H54 (cell line): Measurements from ENCODE around the gene RPL31.

Experiments used
- DNase-seq: peaks from one replicate; pipeline ENCODE4 v3.0.0; 2011; ENCODE audit warnings: low spot score, mixed read lengths; ENCODE audit not compliant: insufficient read length
- FAIRE-seq: peaks from 3 replicates; lab custom pipeline; 2011; peaks lifted over from hg19 to GRCh38; lab: Jason Lieb, UNC
- POLR2A ChIP-seq: IDR thresholded peaks from 2 replicates; pipeline ENCODE4 v1.6.1; 2011; ENCODE audit warnings: low read depth, mild to moderate bottlenecking, low read length

The RPL31 gene

DNA sequence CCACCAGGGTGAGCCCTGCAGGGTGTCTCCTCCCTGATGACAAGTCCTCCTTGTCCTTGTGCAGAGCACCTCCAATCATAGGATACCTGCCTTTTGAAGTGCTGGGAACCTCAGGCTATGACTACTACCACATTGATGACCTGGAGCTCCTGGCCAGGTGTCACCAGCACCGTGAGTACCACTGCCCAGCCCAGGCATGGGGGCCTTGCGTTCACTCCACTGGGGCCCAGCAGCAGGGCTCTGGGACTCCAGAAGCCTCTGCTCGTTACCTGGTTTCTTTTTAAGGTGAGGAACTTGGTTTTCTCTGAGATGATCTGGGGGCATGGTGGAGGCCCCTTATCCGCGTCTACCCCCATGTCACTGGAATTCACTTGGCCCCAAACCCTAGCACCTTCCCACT lies 36.5 kb upstream of the RPL31 start:
- no peak for TF ChIP-seq POLR2A
- no peak for DNase-seq
- FAIRE-seq, result no peak

DNA sequence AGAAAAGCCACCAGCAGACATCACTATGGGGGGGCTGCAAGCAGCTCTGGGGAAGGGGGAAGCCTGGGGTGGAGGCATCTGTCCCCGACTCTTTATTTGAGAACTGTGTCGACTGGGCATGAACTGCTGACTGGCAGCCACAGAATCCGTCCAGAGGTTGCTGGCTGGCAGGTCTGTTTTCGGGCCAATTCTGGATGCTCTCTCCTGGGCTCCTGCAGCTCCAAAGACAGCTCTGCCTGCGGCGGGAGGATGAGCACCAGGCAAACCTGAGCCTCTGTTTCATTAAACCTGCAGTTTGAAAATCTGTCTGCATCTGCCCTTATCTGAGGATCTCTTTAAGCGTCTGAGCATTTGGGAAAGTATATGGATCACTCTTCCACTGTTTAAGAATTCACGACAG lies 34.4 kb upstream of the RPL31 start:
- DNase-seq (no peak), FAIRE-seq (no peak)
- TF ChIP-seq POLR2A, result no peak

DNA sequence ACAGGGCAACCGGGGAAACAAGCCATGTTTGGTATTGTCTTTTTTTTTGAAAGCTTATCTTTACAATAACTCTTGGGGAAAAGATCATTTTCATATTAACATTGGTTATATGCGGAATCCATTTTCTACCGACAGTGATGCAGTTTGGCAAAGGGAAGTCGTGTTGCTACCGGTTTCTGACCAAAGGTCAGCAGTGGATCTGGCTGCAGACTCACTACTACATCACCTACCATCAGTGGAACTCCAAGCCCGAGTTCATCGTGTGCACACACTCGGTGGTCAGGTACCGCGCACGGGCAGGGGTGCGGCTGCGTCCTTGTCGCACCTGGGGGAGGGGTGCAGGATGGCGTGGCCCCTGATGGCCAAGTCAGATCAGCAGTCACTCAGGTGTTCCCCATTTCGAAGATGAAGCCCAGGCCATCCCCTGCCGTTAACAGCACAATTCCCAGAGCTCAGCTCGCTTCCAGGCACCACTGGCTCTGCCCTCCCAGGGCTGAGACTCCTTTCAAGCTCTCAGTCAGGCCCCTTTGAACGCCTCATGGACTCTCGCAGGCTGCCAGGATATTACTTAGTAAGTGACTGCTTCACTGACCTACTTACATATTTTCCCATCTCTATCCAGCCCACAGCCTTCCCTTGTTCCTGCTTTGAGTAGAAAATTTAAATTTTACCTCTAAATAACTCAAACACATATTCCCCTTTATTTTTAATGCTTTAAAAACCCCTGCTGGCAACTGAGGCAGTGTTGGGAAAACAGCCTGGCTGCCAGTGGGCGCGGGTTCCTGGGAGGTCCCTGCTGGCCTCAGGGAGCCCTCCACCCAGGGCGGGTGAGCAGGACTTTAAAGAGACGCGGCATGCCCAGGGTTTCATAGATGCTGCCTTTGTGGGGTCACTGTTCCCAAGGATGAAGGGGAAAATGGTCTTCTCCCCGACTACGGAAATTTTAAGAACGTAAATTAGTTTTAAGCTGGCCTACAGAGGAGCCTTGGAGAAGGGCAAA lies 33.6 kb upstream of the RPL31 start:
- DNase-seq (no peak), FAIRE-seq (no peak)
- TF ChIP-seq POLR2A, result no peak

DNA sequence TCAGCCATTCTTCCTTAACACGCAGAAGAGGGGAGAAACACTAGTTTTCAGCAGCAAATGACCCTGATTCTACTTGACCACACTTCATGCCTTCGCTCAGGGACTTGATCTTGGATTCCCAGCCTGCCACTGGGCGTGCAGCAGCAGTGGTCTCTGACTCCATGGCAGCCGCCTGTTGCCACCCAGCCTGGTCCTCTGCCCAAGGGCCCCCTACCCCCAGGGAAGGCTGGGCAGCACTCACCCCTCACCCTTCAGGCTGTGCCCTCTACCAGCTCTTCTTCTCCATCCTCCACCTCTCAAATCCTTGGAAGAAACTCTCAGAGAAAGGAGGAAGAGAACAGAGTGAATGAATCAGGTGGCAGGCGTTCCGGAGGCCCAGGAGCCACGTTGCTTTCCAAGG lies 32.1 kb upstream of the RPL31 start:
- FAIRE-seq (no peak), DNase-seq (no peak)
- TF ChIP-seq POLR2A, result no peak

DNA sequence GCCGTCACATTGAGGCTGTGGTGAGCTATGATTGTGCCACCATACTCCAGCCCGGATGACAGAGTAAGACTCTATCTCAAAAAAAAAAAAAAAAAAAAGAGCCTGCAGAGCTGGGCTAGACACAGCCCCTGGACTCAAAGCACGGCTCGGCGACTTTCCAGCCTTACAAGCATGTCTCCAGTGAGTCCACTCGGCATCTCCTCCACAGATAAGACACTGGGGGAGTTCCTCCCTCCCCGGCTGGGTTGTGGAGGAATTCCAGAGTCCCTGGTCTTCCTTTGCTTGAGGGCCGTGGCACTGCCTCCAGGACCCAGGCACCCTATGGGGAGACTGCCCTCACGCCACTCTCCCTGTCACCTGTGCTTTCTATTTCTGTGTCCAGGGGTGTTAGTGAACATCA lies 30.9 kb upstream of the RPL31 start:
- no peak for DNase-seq
- TF ChIP-seq POLR2A, result no peak
- FAIRE-seq, result no peak

DNA sequence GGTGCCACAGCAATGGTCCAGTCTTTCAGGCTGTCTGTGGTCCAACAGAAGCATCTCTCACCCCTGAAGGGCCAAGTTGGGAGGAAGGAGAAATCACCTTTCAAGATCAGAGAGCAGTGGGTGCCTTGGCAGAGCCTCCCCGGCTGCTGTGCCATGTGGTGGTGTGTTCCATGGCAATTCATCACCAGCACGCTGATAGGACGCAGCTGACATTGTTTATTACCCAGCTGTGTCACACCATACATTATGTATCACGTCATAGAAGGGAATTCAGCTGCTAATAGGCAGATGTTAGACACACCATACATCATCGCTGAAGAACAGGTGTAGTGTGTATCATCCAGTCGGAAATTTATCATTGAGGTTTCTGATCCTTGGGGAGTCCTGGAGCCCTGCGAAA lies 29.6 kb upstream of the RPL31 start:
- TF ChIP-seq POLR2A, result no peak

DNA sequence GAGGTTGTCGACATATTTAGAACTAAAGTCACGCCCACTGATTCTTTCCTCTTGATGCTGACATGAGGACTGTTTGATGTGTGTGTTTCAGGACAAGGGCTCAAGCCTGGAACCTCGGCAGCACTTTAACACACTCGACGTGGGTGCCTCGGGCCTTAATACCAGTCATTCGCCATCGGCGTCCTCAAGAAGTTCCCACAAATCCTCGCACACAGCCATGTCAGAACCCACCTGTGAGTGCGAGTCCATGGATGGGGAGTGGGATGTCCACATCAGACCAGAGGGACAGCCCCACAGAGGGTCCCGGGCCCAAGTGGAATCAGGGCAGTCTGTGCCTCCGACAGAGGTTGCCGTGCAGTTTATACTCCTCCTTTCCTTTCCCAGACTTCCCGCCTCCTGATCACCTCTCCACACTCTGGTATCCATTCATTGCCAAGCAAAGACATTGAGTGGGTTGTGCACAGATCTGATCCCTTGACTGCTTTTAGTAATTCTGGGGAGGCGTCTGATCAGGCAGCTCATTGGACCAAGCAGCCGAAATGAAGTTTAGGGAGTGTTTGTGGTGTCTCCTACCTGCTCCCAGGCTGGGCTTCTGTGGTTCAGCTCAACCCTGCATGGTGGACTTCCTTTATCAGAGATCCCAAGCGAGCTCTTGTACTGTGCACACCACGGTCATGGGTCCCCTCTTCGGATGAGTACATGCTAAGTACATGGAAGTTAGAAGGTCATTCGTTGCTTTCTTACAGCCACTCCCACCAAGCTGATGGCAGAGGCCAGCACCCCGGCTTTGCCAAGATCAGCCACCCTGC lies 27.2 kb upstream of the RPL31 start:
- FAIRE-seq (no peak), DNase-seq (no peak)
- no peak for TF ChIP-seq POLR2A

More for the DNA sequence above, 29.6 kb upstream of the RPL31 start:
- FAIRE-seq (no peak), DNase-seq (no peak)

DNA sequence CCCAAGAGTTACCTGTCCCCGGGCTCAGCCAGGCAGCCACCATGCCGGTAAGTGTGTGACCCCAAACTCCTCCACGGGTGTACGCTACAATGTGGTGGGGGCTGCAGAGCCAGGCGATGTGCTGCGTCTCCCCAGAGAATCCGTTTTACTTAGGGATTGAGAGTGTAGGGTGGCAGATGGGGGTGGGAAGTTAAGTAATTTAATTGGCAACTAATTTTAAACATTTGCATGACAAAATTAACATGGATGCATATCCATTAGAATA lies 26.6 kb upstream of the RPL31 start:
- DNase-seq (no peak), FAIRE-seq (no peak)
- no peak for TF ChIP-seq POLR2A

DNA sequence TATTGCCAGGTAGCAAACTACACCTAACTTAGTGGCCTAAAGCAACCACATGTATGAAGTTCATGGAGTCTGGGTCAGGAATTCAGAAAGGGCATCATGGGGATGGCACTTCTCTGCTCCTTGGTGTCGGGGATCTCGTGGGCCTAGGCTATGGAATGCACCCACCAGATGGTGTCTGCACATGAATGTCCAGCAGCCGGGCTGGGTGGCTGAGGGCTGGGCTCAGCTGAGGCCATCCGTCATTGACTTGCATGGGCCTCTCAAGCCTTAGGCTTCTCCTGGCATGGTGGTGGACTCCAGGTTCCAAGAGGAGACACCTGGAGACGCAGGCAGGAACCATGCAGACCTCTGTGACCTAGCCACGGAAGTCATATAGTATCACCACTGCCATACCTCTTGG lies 26.0 kb upstream of the RPL31 start:
- DNase-seq (no peak), FAIRE-seq (no peak)
- no peak for TF ChIP-seq POLR2A

DNA sequence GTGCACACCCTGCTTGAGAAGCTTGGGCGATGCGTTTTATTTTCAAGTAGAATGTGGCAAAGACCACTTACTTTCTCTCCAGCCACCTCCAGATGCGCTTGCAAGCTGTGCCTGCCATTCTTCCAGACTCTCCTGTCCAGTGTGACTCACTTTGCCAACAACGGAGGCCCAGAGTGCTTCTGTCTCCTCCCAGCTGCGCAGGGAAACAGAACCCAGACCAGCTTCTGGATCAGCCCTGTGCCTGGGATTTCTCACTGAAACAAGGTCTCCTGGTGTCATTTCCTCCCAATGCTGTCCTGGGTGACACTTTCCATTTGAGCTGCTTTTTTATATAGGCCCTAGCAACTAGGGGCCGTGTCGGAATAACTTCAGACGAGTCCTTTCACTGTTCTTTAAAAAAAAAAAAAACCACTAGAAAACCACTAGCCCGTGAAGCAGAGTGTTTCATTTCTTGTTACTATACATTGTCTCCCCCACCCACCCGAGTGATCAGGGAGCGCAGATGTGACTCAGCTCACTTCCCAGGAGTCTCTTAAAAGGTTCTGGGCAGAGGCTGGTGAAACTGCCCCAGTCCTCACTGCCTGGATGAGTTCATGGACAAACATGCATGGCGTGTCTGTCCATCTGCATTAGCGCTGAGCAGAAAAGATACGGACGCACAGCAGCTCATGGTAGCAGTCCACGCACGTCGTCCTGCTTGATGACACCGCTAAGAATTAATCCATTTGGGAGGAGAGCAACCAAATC lies 25.3 kb upstream of the RPL31 start:
- FAIRE-seq (no peak), DNase-seq (peak; percentile 39)
- no peak for TF ChIP-seq POLR2A

DNA sequence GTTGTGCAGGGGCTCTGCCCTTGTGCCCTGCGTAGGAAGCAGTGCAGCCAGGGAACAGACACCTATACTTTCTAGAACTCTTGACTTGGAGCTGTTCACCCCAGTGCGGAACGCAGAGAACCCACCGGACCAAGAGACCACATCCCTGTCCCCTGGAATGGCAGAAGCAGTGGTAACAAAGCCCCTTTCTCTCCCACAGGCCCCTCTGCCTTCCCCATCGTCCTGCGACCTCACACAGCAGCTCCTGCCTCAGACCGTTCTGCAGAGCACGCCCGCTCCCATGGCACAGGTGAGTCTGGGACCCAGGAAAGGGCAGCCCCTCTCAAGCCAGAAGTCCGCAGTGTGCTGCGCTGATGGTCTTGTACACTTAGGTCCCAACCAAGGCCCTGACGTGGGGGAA lies 24.6 kb upstream of the RPL31 start:
- no peak for DNase-seq
- no peak for TF ChIP-seq POLR2A

DNA sequence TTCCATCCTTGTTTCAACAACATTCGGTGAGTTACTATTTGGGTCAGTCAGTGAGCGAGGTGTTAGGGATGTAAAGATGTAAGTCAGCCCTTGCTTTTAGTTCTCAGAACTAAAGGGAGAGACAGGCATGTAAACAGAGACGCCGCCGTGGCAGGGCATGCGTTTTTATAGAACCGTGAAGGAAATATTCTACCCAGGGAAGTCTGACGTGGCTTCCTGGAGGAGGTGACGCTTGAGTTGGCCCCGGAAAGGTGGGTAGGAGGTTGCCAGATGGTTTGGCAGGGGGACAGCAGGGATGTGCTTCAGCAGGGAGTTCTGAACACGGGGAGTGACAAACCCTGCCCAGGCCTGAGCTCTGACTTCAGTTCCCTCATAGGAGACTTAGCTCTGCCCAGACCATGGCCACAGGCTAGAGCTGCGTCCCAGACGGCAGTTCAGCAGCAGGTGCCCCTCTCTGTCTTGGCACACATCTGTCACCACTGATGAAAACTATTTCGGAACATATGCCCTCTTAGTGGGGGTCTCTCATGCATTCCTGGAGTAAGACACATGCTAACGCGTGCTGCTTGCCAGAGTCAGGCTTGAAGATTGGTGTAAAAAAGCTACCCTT lies 23.4 kb upstream of the RPL31 start:
- no peak for TF ChIP-seq POLR2A
- FAIRE-seq, result no peak
- DNase-seq, result no peak

More for the DNA sequence above, 24.6 kb upstream of the RPL31 start:
- no peak for FAIRE-seq

DNA sequence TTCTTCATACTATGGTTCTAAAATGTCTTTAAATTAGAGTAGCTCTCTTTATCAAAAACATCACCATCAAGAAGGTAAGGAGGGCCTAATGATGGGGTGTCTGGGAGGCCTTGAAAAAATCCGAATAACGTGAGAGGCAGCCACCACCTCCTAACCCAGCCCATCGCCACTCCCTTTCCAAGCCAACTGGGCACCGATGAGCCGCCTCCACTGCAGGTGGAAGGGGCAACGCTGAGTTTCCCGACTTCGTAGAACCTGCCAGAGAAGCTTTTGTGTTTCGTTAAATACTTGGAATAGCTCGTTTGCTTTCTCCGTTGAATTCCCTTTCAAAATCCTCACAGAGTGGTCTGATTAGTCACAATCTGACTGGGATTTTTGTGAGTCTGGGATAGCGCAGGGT lies 22.0 kb upstream of the RPL31 start:
- DNase-seq (no peak), FAIRE-seq (no peak)
- TF ChIP-seq POLR2A, result no peak
